ENCODE data around the gene TSPAN3.

- no peak for TF ChIP-seq CTCF (IDR thresholded peaks at IDR 0.05; ENCODE audit: insufficient read depth, low read length)
- no peak for TF ChIP-seq REST (IDR thresholded peaks at IDR 0.05; ENCODE audit: insufficient replicate concordance, low read depth)
- TF ChIP-seq POLR2AphosphoS5 (IDR thresholded peaks at IDR 0.05; ENCODE audit: low read depth), result no peak
- no peak for TF ChIP-seq GABPA (IDR thresholded peaks at IDR 0.05; ENCODE audit: low read depth)
Measured at GRCh38 chr15:77030048-77030927, 40.6 kb downstream of the TSPAN3 start.
